Measurements from ENCODE around the gene KCND3.
"Not testable (repeated sequence)": the region's sequence is repeated elsewhere in the genome, so short reads cannot be mapped to it uniquely, and the experiment has no call there.

Gene KCND3

DNA sequence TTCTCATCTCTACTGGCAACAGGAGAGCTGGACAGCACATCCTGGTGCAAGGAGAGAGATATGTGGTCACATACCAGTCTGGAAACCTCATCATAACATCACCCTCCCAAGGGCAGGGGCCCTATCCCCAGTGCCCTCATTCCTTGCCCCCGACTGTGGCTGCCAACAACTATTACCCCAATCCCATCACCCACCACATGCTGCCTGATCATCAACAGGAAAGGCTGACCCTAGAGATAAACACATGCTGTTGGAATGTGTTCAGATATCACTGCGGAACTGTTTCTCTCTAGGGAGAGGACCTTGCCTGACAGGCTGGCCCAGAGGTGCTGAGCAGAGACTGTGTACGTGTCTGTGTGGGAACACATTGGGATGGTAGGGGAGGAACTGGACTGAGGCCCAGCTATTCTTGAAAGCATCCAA is 245.8 kb downstream of the KCND3 start:
- DNase-seq (ENCODE audit: low read depth in 2 of 2) = no peak

DNA sequence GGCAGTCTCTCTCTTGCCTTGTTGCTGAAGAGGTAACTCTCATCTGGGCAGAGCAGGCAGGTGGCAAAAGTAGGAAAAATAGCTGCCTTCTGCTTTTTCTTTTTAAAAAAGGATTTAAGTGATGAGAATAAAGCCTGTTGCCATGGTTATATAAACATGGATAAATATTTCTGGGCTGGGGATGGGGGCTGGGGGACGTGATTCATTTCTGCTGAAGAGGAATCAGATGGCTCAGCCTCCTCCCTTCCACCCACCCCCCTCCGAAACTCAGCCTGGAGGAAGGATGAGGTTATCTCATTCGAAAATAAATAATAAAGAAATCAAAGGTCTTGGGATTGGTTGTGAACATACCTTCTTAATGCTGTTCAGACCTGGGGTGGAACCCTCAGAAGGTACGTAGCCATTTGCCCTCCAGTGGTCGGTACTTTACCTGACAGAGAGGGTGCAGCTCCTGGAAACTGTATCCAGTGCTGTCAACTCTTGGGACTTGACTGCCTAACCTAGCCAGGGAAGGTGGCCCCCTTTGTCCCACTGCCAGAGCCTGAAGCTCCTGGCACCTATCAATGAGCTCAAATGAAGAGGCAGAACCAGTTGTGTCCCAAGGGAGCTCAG is 246.4 kb downstream of the KCND3 start:
- no peak for DNase-seq (ENCODE audit: low read depth in 2 of 2)

DNA sequence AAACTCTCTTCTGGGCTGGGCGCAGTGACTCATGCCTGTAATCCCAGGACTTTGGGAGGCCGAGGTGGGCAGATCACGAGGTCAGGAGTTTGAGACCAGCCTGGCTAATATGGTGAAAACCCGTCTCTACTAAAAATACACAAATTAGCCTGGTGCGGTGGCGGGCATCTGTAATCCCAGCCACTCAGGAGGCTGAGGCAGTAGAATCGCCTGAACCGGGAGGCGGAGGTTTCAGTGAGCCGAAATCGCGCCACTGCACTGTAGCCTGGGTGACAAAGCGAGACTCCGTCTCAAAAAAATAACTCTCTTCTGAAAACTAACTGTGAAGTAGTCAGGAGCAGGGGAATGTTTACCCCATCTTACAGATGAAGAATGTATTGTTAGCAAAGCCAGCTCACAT is 247.2 kb downstream of the KCND3 start:
- not testable (repeated sequence) for DNase-seq (ENCODE audit: low read depth in 2 of 2)

GRCh38 chr1:111739925-111740765 is 249.3 kb downstream of the KCND3 start:
- DNase-seq (ENCODE audit: low read depth in 2 of 2) = peak in 1 of 2 donors; percentile 8

GRCh38 chr1:111739194-111739924 is 250.1 kb downstream of the KCND3 start, which contains the start of gene INKA2:
TSS of gene INKA2 (minus strand) at chr1:111739395. CDS start at chr1:111739242, 153 bp downstream.
- DNase-seq (ENCODE audit: low read depth in 2 of 2) = peak; percentile 42 to 64

- peak in 1 of 2 donors; percentile 16 for DNase-seq (ENCODE audit: low read depth in 2 of 2)
Observed at GRCh38 chr1:111738436-111739193, 250.9 kb downstream of the KCND3 start.

- DNase-seq (ENCODE audit: low read depth in 2 of 2) = no peak
Observed at GRCh38 chr1:111738133-111738435, 251.4 kb downstream of the KCND3 start.

DNA sequence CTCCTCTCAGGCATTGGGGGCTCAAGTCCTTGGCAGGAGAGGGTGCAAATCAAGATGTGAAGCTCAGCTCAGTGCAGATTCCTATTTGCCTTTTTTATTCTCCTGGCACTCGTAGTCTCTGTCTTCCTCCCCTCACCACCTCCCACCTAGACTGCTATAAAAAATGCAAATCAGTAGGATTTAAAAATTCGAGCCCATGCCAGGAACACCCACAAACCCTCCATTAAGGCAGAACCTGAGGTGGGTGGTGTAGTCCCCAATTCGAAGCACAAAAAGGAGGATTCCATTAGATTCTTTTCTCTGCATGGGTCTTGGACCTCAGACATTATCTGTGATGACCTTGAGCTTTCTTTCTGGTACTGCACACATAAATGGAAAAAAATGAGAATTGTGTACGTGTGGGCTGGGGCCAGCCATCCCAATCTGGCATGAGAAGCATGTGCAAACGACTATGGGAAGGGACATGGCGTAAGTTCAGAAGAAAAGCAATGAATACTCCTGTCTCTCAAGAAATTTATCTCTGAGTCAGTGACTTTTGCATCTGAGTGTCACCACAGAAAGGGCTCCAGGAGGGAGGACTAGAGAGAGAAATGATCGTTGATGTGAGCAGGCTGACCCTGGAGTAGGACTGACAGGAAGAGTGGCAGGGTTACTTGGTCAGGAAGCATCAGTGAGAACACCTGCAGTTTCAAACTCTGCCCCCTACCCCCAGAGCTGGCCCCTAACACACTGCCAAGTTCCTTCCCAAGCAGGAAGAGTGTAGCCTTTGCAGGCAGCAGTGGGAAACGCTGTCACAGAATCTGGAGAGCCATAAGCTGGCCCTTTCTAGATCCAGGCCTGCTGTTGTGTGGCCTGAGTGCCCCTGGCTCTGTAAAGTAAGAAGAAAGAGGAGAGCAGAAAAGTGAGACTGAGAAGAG is 252.0 kb downstream of the KCND3 start:
- no peak for DNase-seq (ENCODE audit: low read depth in 2 of 2)

DNA sequence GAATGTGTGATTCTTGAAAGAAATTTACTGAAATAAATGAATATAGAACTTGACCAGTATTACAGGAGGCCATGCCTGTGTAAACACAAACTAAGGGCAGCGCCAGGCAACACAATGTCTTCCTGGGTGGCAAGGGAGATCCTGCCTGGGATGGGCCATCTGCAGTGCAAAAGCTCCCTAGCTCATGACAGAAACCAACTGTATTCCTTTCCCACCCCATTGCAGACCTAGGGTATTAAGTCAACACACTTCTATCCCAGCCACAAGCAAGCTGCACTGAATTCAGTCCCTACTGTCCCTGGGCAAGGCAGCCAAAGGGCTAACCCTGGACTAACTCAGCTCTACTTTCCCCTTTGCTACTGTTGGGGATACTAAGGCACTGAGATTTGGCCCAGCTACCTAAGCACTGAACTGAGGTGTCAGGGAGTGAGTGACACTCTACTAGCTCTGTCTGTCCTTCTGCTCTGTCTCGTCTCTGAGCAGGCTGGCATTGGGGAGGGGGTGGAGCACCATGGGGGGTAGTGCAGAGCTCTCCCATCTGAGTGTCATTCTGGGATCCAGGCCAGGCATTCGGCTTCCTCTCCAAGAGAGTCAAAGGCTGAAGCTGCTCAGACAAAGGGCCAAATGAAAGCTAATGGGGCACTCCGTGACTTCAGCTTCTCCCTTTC is 252.8 kb downstream of the KCND3 start:
- no peak for DNase-seq (ENCODE audit: low read depth in 2 of 2)

DNA sequence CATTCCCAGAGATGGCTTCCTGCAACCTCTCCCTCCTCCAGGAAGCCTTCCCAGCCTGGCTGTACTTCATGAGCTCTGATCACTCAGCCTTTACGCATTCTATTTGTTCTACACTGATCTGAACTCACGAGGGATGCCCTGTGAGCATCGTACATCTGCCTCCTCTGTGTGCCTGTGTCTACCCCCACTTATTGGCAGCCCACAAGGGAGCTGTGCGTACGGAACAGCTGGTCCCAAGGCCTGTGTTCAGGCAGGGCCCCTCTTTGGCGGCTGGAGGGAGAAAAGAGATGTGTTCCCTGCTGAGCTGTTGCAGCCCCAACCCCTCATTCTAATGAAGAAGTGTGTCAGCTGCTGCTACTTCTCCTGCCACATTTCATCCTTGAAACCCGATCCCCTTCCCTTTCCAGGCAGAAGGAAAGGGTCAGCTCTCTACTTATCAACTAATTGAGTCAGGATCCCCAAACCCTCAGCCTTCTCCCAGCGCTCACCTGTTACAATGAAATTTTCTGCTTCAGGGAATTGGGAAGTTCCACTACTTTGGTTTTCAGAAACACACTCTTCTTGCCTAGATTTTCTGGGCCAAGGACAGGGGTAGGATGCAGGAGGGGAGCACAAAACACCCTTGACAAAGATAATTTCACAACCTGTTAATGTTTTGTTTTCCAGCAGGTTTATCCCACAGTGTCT is 253.5 kb downstream of the KCND3 start:
- no peak for DNase-seq (ENCODE audit: low read depth in 2 of 2)

GRCh38 chr1:111735321-111735720 is 254.1 kb downstream of the KCND3 start:
- no peak for DNase-seq (ENCODE audit: low read depth in 2 of 2)

DNA sequence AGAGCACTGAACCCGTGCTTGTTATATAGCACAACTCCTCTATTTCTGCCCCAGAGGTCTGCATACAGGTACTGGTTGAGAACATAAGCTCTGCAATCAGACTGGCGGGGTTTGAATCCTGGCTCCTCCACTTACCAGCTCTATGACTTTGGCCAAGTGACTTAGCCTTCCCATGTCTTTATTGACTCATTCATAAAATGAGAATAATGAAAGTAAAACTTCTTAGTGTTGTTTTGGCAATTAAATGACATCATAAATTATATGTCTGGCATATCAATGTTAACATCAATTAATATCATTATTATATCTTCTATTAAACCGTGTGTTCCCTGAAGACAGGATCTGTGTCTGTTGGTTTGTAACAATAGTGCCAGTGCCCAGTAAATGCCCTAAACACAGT is 254.6 kb downstream of the KCND3 start:
- no peak for DNase-seq (ENCODE audit: low read depth in 2 of 2)

GRCh38 chr1:111734426-111734825 is 255.0 kb downstream of the KCND3 start:
- DNase-seq (ENCODE audit: low read depth in 2 of 2) = no peak

GRCh38 chr1:111733992-111734341 is 255.5 kb downstream of the KCND3 start:
- no peak for DNase-seq (ENCODE audit: low read depth in 2 of 2)

DNA sequence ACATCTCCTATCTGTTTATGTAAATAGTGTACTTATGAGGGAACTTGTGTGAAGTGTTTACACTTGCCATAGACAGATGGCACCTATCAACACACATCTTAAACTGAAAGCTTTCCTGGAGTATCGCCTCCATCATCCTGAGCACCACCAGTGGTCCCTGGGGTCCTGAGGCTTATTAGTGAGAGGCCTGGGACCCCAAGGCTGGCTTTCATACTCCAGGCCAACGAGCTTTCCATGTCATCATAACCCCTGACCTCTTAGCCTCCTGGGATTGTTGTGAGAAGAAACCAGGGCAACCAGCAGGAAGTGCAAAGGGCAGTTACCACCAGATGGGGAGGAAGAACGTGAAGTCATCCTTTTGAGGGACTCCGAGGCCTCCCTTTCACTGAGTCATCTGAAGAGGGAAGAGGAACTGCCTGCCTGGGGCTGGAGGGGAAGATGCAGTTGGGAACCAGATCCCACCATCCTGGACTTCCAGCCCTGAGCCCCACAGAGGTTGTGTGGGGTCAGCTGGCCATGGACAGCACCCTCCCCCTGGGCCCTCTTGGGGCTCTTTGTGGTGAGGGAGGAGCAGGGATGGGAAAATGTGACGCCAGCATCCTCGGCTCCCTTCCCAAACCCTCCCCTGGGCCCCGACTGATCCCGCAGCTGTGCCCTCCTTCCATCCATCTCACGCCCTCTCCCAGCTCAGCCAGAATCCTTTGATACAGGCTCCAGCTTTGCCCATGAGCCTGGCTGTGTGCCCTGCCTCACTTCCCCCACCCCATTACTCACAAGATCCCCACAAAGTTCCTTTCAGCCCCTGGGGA is 256.1 kb downstream of the KCND3 start:
- DNase-seq (ENCODE audit: low read depth in 2 of 2) = no peak

GRCh38 chr1:111732718-111733117 is 256.8 kb downstream of the KCND3 start:
- DNase-seq (ENCODE audit: low read depth in 2 of 2) = no peak

- no peak for DNase-seq (ENCODE audit: low read depth in 2 of 2)
Observed at GRCh38 chr1:111731956-111732355, 257.5 kb downstream of the KCND3 start.

DNA sequence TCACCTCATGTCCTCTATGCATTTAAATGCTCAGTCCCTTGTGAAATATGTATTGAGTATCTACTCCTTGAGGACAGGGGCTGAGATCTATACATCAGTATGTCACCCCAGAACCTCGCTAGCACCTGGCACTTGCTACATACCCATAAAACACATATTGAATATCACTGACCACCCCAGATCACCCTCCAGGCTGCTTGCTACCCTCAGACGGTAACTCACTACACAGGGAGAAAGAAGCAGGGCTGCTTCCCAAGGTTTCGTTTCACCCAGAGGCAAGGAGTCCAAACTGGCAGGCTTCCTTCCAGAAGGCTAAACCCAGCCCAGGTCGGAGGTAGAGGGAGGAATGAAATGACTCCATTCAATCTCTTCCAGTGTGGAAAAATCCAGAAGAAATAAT is 258.8 kb downstream of the KCND3 start:
- no peak for DNase-seq (ENCODE audit: low read depth in 2 of 2)
